Fibroblast of the aortic adventitia (primary cell): ENCODE results near the gene BTBD2. TPM values are rescaled to one million over a fixed set of nuclear protein-coding genes. Genes with fewer than 3 reads are reported as not detected.
"Not testable (repeated sequence)": the region's sequence is repeated elsewhere in the genome, so short reads cannot be mapped to it uniquely, and the experiment has no call there.

Experiments used
- DNase-seq: peaks from one replicate; pipeline ENCODE4 v3.0.0-alpha.2; 2010; ENCODE audit warnings: low read depth
- H3K4me3 ChIP-seq: 2 replicates; pipeline ENCODE4 v1.5.1; 2011; ENCODE audit warnings: low read depth, mild to moderate bottlenecking, control low read depth, low read length, moderate library complexity
- CTCF ChIP-seq: IDR thresholded peaks from 2 replicates; pipeline ENCODE4 v1.5.1; 2011; ENCODE audit warnings: mild to moderate bottlenecking, low read length, control low read depth, inconsistent platforms; ENCODE audit not compliant: insufficient read depth
- total RNA-seq: library from RNA; depleted of rRNA; stranded (reverse); fragments of >200 nt; gene quantifications from 2 replicates; pipeline ENCODE4 v1.2.3, GENCODE V29; 2012; ENCODE audit warnings: low replicate concordance

BTBD2 gene
- total RNA-seq, 1 donor, result 59.3 TPM

DNA sequence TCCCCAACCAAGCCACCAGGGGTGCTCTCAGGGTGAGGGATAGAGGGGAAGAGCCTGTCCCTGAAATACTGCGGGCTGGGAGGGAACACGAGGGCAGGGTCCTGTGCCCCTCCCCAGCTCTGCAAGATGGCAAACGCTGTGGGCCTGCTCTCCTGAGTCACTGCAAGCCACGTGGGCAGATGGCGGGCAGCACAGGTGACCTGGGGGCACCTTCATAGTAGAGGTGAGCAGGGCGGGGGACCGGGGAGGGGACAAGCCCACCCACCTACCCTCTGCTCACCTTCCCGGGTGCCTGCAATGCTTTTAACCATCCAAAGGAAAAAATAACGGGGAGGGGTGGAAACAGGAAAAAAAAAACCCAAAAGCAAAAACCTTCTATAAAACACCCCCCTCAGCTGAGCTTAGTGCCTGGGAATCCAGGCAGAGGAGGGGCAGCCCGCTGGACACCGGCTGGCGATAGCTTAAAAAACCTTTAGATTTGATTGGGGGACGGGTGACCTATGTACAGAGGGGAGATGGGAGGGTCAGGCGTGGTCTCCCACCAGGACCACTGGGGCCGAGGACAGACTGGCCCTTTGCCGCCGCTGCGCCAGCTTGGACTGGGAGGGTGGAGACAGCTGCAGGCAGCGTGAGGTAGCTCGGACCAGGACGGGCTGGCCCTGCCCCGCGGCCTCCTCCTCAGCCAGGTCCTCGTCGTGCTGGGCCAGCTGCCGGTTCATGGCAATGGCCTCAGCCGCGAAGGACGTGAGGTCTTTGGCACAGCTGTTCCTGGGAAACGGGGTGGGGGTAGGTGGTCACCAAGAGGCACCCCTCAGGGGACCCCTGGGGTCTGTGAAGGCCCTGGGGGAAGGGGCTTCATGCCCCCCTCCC lies 23.8 kb upstream of the BTBD2 start:
- no peak for DNase-seq
- H3K4me3 ChIP-seq, result no peak overlapping the region
- TF ChIP-seq CTCF, result no peak

- no peak for DNase-seq
- no peak overlapping the region for H3K4me3 ChIP-seq
- no peak for TF ChIP-seq CTCF
These were observed 23.0 kb upstream of the BTBD2 start for GRCh38 chr19:2038284-2039088.

- no peak for TF ChIP-seq CTCF
- no peak for DNase-seq
- H3K4me3 ChIP-seq, result no peak overlapping the region
These were observed 22.2 kb upstream of the BTBD2 start for GRCh38 chr19:2037651-2038255.

DNA sequence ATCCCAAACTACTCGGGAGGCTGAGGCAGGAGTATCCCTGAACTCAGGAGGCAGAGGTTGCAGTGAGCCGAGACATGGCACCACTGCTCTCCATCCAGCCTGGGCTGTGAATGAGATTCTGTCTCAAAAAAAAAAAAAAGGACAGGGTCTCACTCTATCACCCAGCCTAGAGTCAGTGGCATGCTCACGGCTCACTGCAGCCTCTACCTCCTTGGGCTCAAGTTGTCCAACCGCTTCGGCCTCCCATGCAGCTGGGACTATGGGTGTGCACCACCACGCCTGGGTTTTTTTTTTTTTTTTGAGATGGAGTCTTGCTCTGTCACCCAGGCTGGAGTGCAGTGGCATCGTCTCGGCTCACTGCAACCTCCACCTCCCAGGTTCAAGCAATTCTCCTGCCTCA lies 20.9 kb upstream of the BTBD2 start:
- DNase-seq, result no peak
- TF ChIP-seq CTCF, result no peak
- H3K4me3 ChIP-seq, result no peak overlapping the region

- H3K4me3 ChIP-seq, result no peak overlapping the region
- no peak for TF ChIP-seq CTCF
- no peak for DNase-seq
These were observed 20.1 kb upstream of the BTBD2 start for GRCh38 chr19:2035590-2035991.

- no peak overlapping the region for H3K4me3 ChIP-seq
- peak; percentile 31 for DNase-seq
- no peak for TF ChIP-seq CTCF
These were observed 19.4 kb upstream of the BTBD2 start for GRCh38 chr19:2034729-2035589.

GRCh38 chr19:2034253-2034652 lies 18.7 kb upstream of the BTBD2 start:
- DNase-seq, H3K4me3 ChIP-seq: not testable (repeated sequence)
